K562 (cell line): ENCODE data around the gene XPR1.

Experiments
- CEBPB ChIP-seq: fragments of 450-650 bp; IDR thresholded peaks from 2 replicates; pipeline ENCODE4 v1.6.1; 2016; ENCODE audit warnings: missing genetic modification characterization, missing compliant biosample characterization
- EZH2 ChIP-seq: IDR thresholded peaks from 2 replicates; pipeline ENCODE4 v1.6.1; 2012; ENCODE audit warnings: low read depth, mild to moderate bottlenecking, inconsistent platforms, low read length, borderline replicate concordance
- POLR2A ChIP-seq: fragments of 450-650 bp; conservative IDR thresholded peaks from 2 replicates; pipeline ENCODE4 v1.6.1; 2016
- POLR2B ChIP-seq: fragments of 450-650 bp; IDR thresholded peaks from 2 replicates; pipeline ENCODE4 v1.6.1; 2018; ENCODE audit warnings: low read depth; ENCODE audit not compliant: partially characterized antibody
- ZNF785 ChIP-seq: fragments of 250-450 bp; sonication (Bioruptor Pico); IDR thresholded peaks from 2 replicates; pipeline ENCODE4 v1.4.0; 2020; ENCODE audit warnings: mild to moderate bottlenecking
- TF ChIP-seq, protein P1 (sequence below): sonication (generic); formaldehyde crosslinking; IDR thresholded peaks from 2 replicates; pipeline ENCODE4 v1.8.1; 2022; ENCODE audit warnings: missing genetic modification reagents
- TF ChIP-seq, protein P2 (sequence below), 3 experiments: IDR thresholded peaks in 2 of 3; conservative IDR thresholded peaks in 1 of 3; 2 replicates each; pipeline ENCODE4 v1.5.1; 2011 to 2012; ENCODE audit warnings: low read length in 3 of 3, mild to moderate bottlenecking in 3 of 3, control low read depth in 2 of 3, improper control_type of control experiment in 1 of 3, inconsistent platforms in 1 of 3, low read depth in 1 of 3, mixed read lengths in 1 of 3, moderate library complexity in 1 of 3; ENCODE audit not compliant: insufficient read depth in 2 of 3
- TF ChIP-seq, protein P3 (sequence below): fragments of 450-650 bp; formaldehyde crosslinking; IDR thresholded peaks from 2 replicates; pipeline ENCODE4 v1.4.0; 2020; ENCODE audit warnings: mild to moderate bottlenecking, moderate library complexity

DNA sequence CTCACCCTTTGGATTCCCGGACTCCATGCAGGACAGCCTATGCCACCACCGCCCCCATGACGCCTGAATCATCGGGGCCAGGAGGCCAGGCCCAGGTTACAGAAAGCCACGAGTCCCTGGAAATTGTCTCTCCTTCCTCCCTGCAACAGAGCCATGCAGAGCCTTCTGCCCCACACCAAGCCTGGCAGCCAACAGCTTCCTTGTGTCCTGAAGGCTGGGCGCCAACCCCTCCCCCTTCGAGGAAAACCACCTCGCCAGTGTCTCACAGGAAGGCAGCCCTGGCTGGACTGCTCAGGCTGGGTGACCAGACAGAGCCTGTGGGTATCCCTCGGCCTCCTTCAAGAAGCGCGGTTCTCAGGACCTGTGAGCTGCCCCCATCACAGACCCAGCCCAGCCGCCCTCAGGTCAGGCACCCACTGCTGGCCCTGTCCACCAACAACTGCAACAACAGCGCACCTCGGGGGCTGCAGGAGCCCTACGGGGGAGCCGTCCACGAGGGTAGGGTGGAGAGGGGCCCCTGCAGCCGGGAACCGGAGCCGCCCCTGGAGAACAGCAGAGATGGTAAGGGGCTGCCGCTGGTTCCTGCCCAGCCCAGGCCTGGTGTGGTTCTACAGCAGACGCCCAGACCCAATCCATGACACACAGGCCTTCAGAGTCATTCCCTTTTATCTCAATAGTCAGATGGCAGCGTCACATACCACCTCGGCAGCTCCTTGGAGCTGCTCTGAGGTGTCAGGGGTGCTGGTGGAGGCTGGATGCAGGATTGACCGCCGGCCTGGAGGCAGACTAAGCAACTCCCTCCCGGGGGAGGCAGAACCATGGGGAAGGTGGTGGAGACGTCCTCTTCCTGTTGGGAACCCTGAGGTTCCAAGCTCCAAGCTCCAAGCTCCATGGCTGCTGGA is 304.5 kb downstream of the XPR1 start:
- no peak for TF ChIP-seq ZNF785 (CRISPR knock-in tag)
- TF ChIP-seq, protein P1, sequence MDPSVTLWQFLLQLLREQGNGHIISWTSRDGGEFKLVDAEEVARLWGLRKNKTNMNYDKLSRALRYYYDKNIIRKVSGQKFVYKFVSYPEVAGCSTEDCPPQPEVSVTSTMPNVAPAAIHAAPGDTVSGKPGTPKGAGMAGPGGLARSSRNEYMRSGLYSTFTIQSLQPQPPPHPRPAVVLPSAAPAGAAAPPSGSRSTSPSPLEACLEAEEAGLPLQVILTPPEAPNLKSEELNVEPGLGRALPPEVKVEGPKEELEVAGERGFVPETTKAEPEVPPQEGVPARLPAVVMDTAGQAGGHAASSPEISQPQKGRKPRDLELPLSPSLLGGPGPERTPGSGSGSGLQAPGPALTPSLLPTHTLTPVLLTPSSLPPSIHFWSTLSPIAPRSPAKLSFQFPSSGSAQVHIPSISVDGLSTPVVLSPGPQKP (CRISPR knock-in tag) = no peak
- TF ChIP-seq, protein P2, sequence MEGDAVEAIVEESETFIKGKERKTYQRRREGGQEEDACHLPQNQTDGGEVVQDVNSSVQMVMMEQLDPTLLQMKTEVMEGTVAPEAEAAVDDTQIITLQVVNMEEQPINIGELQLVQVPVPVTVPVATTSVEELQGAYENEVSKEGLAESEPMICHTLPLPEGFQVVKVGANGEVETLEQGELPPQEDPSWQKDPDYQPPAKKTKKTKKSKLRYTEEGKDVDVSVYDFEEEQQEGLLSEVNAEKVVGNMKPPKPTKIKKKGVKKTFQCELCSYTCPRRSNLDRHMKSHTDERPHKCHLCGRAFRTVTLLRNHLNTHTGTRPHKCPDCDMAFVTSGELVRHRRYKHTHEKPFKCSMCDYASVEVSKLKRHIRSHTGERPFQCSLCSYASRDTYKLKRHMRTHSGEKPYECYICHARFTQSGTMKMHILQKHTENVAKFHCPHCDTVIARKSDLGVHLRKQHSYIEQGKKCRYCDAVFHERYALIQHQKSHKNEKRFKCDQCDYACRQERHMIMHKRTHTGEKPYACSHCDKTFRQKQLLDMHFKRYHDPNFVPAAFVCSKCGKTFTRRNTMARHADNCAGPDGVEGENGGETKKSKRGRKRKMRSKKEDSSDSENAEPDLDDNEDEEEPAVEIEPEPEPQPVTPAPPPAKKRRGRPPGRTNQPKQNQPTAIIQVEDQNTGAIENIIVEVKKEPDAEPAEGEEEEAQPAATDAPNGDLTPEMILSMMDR (IDR thresholded peaks at IDR 0.05 in 2 of 3, conservative IDR thresholded peaks at IDR 0.05 in 1 of 3; ENCODE audit: insufficient read depth in 2 of 3, low read depth in 1 of 3, low read length in 3 of 3) = no peak
- no peak for TF ChIP-seq POLR2B
- TF ChIP-seq, protein P3, sequence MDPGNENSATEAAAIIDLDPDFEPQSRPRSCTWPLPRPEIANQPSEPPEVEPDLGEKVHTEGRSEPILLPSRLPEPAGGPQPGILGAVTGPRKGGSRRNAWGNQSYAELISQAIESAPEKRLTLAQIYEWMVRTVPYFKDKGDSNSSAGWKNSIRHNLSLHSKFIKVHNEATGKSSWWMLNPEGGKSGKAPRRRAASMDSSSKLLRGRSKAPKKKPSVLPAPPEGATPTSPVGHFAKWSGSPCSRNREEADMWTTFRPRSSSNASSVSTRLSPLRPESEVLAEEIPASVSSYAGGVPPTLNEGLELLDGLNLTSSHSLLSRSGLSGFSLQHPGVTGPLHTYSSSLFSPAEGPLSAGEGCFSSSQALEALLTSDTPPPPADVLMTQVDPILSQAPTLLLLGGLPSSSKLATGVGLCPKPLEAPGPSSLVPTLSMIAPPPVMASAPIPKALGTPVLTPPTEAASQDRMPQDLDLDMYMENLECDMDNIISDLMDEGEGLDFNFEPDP (CRISPR knock-in tag) = no peak
- TF ChIP-seq EZH2 = no peak
- TF ChIP-seq POLR2A = no peak
- no peak for TF ChIP-seq CEBPB
